ENCODE data around the gene PSME4. TPM values are rescaled to one million over a fixed set of nuclear protein-coding genes. Genes with fewer than 3 reads are reported as not detected.
"Not testable (repeated sequence)": the region's sequence is repeated elsewhere in the genome, so short reads cannot be mapped to it uniquely, and the experiment has no call there.

The PSME4 gene
- total and polyA plus RNA-seq, 2 of the 13 experiments (the other 11 are each of a cell fraction or from before 2014, with no cell fraction given): 52.1 to 77.8 TPM

DNA sequence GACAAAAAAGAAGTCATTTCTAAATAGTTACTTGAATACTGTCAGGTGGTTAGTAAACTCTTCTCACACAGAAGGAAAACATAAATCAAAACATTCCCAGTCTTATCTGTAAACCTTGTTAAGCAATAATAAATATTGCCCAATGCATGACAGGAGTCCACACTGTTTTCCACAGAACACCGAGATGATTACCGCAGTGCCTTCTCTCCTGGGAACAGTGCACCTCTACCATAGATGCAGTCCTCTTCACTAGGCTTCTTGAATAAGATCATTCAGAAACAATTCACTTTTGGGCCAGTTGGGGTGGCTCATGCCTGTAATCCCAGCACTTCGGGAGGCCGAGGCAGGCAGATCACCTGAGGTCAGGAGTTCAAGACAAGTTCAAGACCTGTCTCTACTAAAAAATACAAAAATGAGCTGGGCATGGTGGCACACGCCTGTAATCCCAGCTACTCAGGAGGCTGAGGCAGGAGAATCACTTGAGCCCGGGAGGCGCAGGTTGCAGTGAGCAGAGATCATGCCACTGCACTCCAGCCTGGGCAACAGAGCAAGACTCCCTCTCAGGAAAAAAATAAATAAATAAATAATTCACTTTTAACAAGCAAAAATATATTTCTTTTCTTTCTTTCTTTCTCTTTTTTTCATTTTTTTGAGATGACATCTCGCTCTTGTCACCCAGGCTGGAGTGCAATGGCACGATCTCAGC, 119.6 kb downstream of the PSME4 start:
- H4K20me1 ChIP-seq (ENCODE audit: insufficient read depth, low read length); H3K79me2 ChIP-seq (ENCODE audit: insufficient read depth, low read length); BruUV-seq (replicated peaks); H3K27me3 ChIP-seq (ENCODE audit: control insufficient read depth in 1 of 2, insufficient read depth in 2 of 2, low read length in 2 of 2); H3K9ac ChIP-seq (ENCODE audit: insufficient read depth, low read depth, low read length); H3K9me3 ChIP-seq (ENCODE audit: low read length); H2AFZ ChIP-seq (ENCODE audit: low read length); CTCF ChIA-PET (ENCODE audit: low intra/inter-chr PET ratio, low total read pairs); POLR2A ChIA-PET; H3K4me3 ChIP-seq (replicated peaks in 1 of 3; ENCODE audit: insufficient read depth in 1 of 3, low read depth in 2 of 3, low read length in 3 of 3); in situ Hi-C loops (cut with HindIII; ENCODE audit: extremely low pct_ligation_motif_present, low pct_unique_long_range_greater_than_20kb): not testable (repeated sequence)
- peak overlapping the region; percentile 30 for H3K4me2 ChIP-seq (ENCODE audit: low read depth, low read length)
- DNase-seq (ENCODE audit: low spot score) (peak; percentile 84), ATAC-seq (peak; percentile 93), FAIRE-seq (peak; percentile 76)
- H3K36me3 ChIP-seq (replicated peaks in 1 of 2; ENCODE audit: control insufficient read depth in 1 of 2, insufficient read depth in 2 of 2, low read length in 2 of 2): peaks cover 3 to 17% of the 10 kb centered on the region in 2 experiments; a peak in 3 of 5 replicates
- intact Hi-C loops (cut with micrococcal nuclease; ENCODE audit: unreplicated experiment): loop anchor here (1.0 kb wide), 1 partner anchor 24 kb away; no protein-coding TSS in a partner anchor
- H3K27ac ChIP-seq (ENCODE audit: extremely low read length, insufficient read depth, low read length): peak overlapping the region; percentile 41
- WGBS (ENCODE audit: low lambda C conversion rate): 54% methylated on average over 9 of the region's 9 CpGs
- H3K4me1 ChIP-seq (ENCODE audit: insufficient read depth, low read length): peaks cover 38% of the 10 kb centered on the region
- TF ChIP-seq KDM4B (CRISPR knock-in tag; IDR thresholded peaks at IDR 0.05): peak; percentile 69; the same call in 1 of the 2 replicates
- TF ChIP-seq ELF3 (CRISPR knock-in tag; IDR thresholded peaks at IDR 0.05): peak; percentile 69; the same call in 1 of the 2 replicates
- TF ChIP-seq, protein P1, sequence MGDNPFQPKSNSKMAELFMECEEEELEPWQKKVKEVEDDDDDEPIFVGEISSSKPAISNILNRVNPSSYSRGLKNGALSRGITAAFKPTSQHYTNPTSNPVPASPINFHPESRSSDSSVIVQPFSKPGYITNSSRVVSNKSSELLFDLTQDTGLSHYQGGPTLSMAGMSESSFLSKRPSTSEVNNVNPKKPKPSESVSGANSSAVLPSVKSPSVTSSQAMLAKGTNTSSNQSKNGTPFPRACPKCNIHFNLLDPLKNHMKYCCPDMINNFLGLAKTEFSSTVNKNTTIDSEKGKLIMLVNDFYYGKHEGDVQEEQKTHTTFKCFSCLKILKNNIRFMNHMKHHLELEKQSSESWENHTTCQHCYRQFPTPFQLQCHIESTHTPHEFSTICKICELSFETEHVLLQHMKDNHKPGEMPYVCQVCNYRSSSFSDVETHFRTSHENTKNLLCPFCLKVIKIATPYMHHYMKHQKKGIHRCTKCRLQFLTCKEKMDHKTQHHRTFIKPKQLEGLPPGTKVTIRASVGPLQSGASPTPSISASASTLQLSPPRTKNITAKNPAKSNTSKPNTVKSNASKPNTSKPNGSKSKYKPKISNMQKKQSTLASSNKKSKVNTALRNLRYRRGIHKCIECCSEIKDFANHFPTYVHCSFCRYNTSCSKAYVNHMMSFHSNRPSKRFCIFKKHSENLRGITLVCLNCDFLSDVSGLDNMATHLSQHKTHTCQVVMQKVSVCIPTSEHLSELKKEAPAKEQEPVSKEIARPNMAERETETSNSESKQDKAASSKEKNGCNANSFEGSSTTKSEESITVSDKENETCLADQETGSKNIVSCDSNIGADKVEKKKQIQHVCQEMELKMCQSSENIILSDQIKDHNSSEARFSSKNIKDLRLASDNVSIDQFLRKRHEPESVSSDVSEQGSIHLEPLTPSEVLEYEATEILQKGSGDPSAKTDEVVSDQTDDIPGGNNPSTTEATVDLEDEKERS (CRISPR knock-in tag; IDR thresholded peaks at IDR 0.05): peak; percentile 64; the same call in 1 of the 2 replicates
- peak; percentile 67; the same call in 1 of the 2 replicates for TF ChIP-seq ZNF205 (CRISPR knock-in tag; IDR thresholded peaks at IDR 0.05)
- 0 out of 2 replicates have a peak, but pooled peaks have one; percentile 31 for TF ChIP-seq ZNF33B (CRISPR knock-in tag; IDR thresholded peaks at IDR 0.05)
- TF ChIP-seq, protein P2, sequence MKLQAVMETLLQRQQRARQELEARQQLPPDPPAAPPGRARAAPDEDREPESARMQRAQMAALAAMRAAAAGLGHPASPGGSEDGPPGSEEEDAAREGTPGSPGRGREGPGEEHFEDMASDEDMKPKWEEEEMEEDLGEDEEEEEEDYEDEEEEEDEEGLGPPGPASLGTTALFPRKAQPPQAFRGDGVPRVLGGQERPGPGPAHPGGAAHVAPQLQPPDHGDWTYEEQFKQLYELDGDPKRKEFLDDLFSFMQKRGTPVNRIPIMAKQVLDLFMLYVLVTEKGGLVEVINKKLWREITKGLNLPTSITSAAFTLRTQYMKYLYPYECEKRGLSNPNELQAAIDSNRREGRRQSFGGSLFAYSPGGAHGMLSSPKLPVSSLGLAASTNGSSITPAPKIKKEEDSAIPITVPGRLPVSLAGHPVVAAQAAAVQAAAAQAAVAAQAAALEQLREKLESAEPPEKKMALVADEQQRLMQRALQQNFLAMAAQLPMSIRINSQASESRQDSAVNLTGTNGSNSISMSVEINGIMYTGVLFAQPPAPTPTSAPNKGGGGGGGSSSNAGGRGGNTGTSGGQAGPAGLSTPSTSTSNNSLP (IDR thresholded peaks at IDR 0.05; ENCODE audit: low read depth, low read length): peak; percentile 98
- peak; percentile 74 for TF ChIP-seq RARA (CRISPR knock-in tag; IDR thresholded peaks at IDR 0.05)
- TF ChIP-seq ATF4 (CRISPR knock-in tag; IDR thresholded peaks at IDR 0.05): peak in 1 of 2 experiments; percentile 54; a peak in 2 of 4 replicates
- 0 out of 2 replicates have a peak, but pooled peaks have one; percentile 19 for TF ChIP-seq ZHX1 (CRISPR knock-in tag; IDR thresholded peaks at IDR 0.05; ENCODE audit: low read depth)
- TF ChIP-seq ZBTB25 (CRISPR knock-in tag; IDR thresholded peaks at IDR 0.05): peak; percentile 82; the same call in 1 of the 2 replicates
- TF ChIP-seq SSRP1 (CRISPR knock-in tag; IDR thresholded peaks at IDR 0.05): 0 out of 2 replicates have a peak, but pooled peaks have one; percentile 44
- 0 out of 2 replicates have a peak, but pooled peaks have one; percentile 24 for TF ChIP-seq SRF (IDR thresholded peaks at IDR 0.05; ENCODE audit: low read depth, low read length)
- peak; percentile 33; the same call in 1 of the 2 replicates for TF ChIP-seq KMT2A (CRISPR knock-in tag; IDR thresholded peaks at IDR 0.05)

Data from HepG2 (cell line).